BE2C (cell line): ENCODE data around the gene TXNRD2.
"Not testable (repeated sequence)": the region's sequence is repeated elsewhere in the genome, so short reads cannot be mapped to it uniquely, and the experiment has no call there.

Experiments used
- DNase-seq: peaks from one replicate; pipeline ENCODE4 v3.0.0-alpha.2; 2020
- H3K27me3 ChIP-seq: fragments of 250-450 bp; sonication (Bioruptor Pico); 2 replicates; pipeline ENCODE4 v1.5.1; 2020; ENCODE audit warnings: mild to moderate bottlenecking
- H3K36me3 ChIP-seq: fragments of 250-450 bp; sonication (Bioruptor Pico); 2 replicates; pipeline ENCODE4 v1.5.1; 2020; ENCODE audit warnings: mild to moderate bottlenecking
- H3K4me1 ChIP-seq: fragments of 250-450 bp; sonication (Bioruptor Pico); 2 replicates; pipeline ENCODE4 v1.5.1; 2020
- H3K4me3 ChIP-seq: 2 replicates; pipeline ENCODE4 v1.5.1; 2011; ENCODE audit warnings: low read depth, low read length
- H3K9me3 ChIP-seq: fragments of 250-450 bp; sonication (Bioruptor Pico); 2 replicates; pipeline ENCODE4 v1.5.1; 2020
- TF ChIP-seq, protein P1 (sequence below): IDR thresholded peaks from 2 replicates; pipeline ENCODE4 v1.5.1; 2012; ENCODE audit warnings: mild to moderate bottlenecking, low read depth, low read length

TXNRD2 gene

DNA sequence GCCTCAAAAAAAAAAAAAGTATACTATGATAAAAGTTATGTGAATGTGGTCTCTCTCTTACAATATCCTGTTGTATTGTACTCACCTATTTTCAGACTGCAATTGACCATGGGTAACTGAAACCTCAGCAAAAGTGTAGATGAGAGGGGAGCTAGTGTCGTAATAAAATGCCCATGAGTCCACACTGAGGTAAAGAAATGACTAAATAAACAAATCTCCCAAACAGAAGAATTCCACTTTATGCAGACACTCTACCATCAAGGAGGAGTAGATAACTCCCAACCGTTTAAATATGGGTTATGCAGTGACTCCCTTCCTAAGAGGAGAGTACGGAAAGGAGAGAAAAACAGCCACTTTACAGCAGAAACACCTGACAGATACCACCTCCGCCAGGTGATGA lies 101.6 kb downstream of the TXNRD2 start:
- Histone ChIP-seq H3K4me1 (peaks cover 30% of the 10 kb centered on the region), H3K9me3 (no peaks in the 10 kb centered on the region), H3K27me3 (no peaks in the 10 kb centered on the region), H3K36me3 (no peaks in the 10 kb centered on the region), H3K4me3 (no peak overlapping the region)
- TF ChIP-seq, protein P1, sequence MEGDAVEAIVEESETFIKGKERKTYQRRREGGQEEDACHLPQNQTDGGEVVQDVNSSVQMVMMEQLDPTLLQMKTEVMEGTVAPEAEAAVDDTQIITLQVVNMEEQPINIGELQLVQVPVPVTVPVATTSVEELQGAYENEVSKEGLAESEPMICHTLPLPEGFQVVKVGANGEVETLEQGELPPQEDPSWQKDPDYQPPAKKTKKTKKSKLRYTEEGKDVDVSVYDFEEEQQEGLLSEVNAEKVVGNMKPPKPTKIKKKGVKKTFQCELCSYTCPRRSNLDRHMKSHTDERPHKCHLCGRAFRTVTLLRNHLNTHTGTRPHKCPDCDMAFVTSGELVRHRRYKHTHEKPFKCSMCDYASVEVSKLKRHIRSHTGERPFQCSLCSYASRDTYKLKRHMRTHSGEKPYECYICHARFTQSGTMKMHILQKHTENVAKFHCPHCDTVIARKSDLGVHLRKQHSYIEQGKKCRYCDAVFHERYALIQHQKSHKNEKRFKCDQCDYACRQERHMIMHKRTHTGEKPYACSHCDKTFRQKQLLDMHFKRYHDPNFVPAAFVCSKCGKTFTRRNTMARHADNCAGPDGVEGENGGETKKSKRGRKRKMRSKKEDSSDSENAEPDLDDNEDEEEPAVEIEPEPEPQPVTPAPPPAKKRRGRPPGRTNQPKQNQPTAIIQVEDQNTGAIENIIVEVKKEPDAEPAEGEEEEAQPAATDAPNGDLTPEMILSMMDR: no peak
- DNase-seq: no peak

DNA sequence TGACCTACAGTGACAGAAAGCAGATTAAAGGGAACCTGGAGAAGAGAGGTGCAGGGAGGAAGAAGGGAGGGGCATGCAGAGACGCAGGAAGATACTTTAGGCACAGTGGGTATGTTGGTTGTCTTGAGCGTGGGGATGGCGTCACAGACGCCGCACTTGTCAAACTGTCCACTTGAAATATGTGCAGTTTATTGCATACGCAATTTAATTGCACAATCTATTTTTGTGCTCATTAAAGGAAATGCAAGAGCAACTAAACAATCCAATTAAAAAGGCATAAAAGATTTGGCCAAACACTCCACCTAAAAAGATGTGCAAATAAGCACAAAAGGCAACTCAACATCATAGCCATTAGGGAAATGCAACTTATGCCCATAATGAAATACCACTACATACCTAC lies 103.7 kb downstream of the TXNRD2 start:
- peaks cover 9% of the 10 kb centered on the region for H3K4me1 ChIP-seq
- H3K27me3 ChIP-seq: no peaks in the 10 kb centered on the region
- no peaks in the 10 kb centered on the region for H3K9me3 ChIP-seq
- H3K4me3 ChIP-seq: no peak overlapping the region
- no peaks in the 10 kb centered on the region for H3K36me3 ChIP-seq
- TF ChIP-seq, protein P1: no peak
- DNase-seq: no peak

DNA sequence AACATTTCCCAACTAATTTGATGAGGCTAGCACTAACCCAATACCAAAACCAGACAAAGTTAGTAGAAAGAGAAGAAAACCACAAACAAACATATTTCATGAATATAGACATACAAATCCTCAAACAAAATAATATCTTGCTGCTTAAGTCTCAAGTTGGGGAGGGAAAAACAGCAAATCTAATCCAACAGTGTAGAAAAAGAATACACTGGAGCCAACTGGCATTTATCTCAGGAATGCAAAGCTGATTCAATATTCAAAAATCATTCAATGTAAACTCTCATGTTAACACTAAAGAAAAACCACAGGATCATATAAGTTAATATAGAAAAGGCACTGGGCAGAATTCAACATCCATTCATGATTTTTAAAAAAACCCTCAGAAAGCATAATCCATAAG lies 105.1 kb downstream of the TXNRD2 start:
- no peaks in the 10 kb centered on the region for H3K4me1 ChIP-seq
- TF ChIP-seq, protein P1: no peak
- no peaks in the 10 kb centered on the region for H3K9me3 ChIP-seq
- no peaks in the 10 kb centered on the region for H3K27me3 ChIP-seq
- no peak for DNase-seq
- no peaks in the 10 kb centered on the region for H3K36me3 ChIP-seq
- H3K4me3 ChIP-seq: no peak overlapping the region

DNA sequence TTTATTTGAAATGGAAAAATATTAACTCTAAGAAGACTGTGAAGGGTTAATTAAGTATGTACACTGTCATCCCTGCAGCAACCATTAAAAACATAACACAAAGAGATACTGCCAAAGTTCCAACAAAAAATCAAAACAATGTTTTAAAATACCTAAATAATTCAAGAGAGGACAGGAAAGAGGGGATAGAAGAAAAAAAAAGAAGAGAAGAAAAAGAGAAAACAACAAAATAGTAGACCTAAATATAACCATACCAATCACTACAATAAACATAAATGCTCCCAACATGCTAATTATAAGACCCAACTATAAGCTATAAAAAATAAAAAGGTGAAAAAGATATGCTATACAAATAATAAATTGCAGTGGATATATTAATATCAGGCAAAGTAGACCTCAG lies 107.0 kb downstream of the TXNRD2 start:
- Histone ChIP-seq H3K4me3 (no peak overlapping the region), H3K4me1 (no peaks in the 10 kb centered on the region), H3K36me3 (no peaks in the 10 kb centered on the region), H3K27me3 (no peaks in the 10 kb centered on the region), H3K9me3 (no peaks in the 10 kb centered on the region)
- TF ChIP-seq, protein P1: no peak
- no peak for DNase-seq

DNA sequence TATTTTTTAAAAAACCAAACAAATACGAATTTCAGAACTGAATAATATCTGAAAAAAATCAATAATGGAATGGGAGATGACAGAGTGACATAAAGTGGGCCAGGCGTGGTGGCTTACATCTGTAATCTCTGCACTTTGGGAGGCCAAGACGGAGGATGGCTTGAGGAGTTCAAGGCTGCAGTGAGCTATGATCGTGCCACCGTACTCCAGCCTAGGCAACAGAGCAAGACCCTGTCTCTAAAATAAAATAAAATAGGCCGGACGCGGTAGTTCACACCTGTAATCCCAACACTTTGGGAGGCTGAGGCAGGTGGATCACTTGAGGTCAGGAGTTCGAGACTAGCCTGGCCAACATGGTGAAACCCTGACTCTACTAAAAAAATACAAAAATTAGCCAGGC lies 108.3 kb downstream of the TXNRD2 start:
- not testable (repeated sequence) for H3K4me1 ChIP-seq

DNA sequence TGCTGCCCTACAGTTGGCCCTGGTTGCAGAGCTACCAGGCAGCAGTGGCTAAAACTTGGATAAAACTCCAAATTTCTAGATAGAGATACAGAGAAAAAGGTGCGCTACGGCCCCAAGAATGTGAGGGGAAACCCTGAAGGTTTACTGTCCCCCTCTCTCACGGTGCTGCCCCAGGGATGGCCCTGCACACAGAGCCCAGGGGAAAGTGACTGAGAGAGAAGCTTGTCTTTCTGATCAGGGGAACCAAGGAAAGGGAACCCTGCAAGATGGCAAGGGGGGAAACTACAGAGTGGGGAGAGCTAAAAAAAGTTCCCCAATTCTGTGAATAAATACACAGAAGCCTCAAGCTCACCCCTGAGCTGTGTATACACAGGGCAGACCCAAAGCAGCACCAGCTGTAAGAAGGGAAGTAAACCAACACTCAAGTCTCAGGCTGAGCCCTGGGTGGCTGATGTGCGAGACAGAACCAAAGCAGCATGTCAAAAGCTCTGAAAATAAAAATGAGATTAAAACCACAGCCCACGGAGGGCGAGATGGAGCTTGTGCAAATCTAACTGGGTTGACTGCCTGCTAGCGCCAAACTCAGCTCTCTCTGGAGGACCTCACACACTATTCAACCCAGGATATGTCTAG lies 109.0 kb downstream of the TXNRD2 start:
- no peaks in the 10 kb centered on the region for H3K4me1 ChIP-seq
- TF ChIP-seq, protein P1: no peak
- H3K4me3 ChIP-seq: no peak overlapping the region
- no peaks in the 10 kb centered on the region for H3K27me3 ChIP-seq
- no peaks in the 10 kb centered on the region for H3K9me3 ChIP-seq
- H3K36me3 ChIP-seq: no peaks in the 10 kb centered on the region
- DNase-seq: no peak

More for the DNA sequence above, 108.3 kb downstream of the TXNRD2 start:
- H3K27me3 ChIP-seq, H3K36me3 ChIP-seq, H3K4me3 ChIP-seq, DNase-seq, H3K9me3 ChIP-seq: not testable (repeated sequence)

DNA sequence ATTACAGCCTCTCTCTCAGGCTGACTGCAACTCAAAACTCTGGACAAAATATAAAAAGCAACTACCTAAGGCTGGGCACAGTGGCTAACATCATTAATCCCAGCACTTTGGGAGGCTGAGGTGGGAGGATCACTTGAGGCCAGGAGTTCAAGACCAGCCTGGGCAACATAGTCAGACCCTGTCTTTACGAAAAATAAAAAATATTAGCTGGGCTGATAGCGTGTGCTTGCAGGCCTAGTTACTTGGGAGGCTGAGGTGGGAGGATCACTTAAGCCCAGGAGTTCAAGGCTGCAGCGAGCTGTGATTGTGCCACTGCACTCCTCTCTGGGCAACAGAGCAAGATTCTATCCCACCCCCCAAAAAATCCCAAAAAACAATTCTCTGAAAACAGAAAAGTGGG lies 109.6 kb downstream of the TXNRD2 start:
- not testable (repeated sequence) for H3K4me3 ChIP-seq, H3K9me3 ChIP-seq, H3K36me3 ChIP-seq, H3K27me3 ChIP-seq, DNase-seq, H3K4me1 ChIP-seq
